ENCODE results near the gene RELL2.

RELL2 gene

DNA sequence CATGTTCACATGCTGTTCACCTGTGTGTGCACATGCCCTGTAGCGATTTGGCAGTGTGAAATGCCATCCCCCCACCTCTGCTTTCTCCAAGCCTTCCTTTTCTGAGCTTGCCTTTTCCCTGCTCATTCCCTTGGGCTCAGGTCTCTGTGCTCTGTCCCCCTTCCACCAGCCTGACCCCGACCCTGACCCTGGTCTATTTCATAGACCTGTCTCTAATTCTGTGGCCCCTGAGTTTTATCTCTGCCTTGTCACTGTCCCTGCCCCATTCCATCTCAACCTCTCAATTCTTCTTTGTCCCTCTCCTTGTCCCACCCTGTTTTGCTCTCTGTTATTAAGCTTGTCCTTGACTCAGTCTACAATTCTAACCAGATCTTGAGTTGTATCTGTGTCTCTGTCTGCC is 44.5 kb downstream of the RELL2 start:
- peak overlapping the region; percentile 85 for H3K9ac ChIP-seq (ENCODE audit: insufficient read length, low read depth)

DNA sequence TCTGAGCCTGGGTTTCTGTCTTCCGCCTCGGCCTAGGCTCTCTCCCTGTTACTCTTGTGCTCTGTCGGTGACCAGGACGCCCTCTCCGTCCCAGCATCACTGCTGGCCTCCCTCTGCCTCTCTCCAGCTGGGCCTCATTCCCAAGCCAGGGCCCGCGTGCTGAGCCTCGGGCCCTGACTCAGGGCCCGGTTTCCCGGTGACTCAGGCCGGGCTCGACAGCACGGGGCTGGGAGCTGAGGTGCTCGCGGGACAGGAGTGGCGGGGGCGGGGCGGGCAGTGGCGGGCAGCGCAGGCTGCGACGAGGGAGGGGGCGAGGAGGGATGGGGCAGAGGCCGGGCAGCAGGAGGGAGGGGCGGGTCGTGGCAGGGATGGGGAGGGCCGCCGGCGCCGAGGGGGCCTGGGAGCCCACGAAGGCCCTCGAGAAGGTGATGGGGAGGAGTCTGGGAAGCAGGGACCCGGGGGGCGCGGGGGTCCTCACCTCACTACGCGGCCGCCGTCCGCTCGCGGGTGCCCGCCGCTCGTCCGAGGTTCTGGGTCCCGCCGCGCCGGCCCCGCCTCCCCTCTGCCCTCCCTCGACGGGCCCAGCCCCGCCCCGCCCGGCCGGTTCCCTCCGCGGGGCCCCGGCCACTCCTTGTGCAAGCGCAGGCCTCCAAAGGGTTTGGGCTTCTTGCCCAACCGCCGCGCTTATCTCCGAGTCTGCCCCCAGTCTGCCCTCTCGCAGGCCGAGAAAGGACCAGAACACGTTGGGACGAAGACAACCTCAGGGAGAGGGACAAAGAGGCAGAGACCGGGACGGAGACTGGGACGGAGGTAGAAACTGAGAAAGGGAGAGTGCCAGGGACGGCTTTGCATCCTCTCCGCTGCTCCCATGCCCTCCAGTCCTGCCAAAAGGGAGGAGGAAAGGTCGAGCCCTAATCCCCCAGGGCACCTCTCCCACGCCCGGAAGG is 45.2 kb downstream of the RELL2 start, which contains the start of gene ARAP3:
ARAP3 (minus strand) TSS at position 536 of the 947 bp plus-strand sequence. CDS start 1,744 bp downstream, outside the sequence.
- peaks cover 13% of the 10 kb centered on the region for H3K4me1 ChIP-seq (ENCODE audit: insufficient read depth, insufficient read length)
- no peaks in the 10 kb centered on the region for H3K9me3 ChIP-seq (ENCODE audit: insufficient read depth, low read length)
- no peaks in the 10 kb centered on the region for H3K27me3 ChIP-seq (ENCODE audit: insufficient read depth, insufficient read length)
- DNase-seq (ENCODE audit: low read depth, low spot score) = no peak
- peak within 1 kb of the TSS; percentile 89 for H3K9ac ChIP-seq (ENCODE audit: insufficient read length, low read depth)
- peak within 1 kb of the TSS; percentile 73 for H3K4me3 ChIP-seq (ENCODE audit: insufficient read length, low read depth)
- TF ChIP-seq YY1 (IDR thresholded peaks at IDR 0.05; ENCODE audit: insufficient read depth, insufficient read length) (no peak), ZNF274 (IDR thresholded peaks at IDR 0.05; ENCODE audit: low read depth, low read length) (no peak), SUZ12 (IDR thresholded peaks at IDR 0.05; ENCODE audit: extremely low read depth, insufficient read depth, insufficient read length) (no peak)
- peaks cover 21% of the 10 kb centered on the region for H3K36me3 ChIP-seq (ENCODE audit: insufficient read depth, insufficient read length, low read length)

More for the DNA sequence above, 44.5 kb downstream of the RELL2 start:
- Histone ChIP-seq H3K4me1 (ENCODE audit: insufficient read depth, insufficient read length) (peaks cover 13% of the 10 kb centered on the region), H3K9me3 (ENCODE audit: insufficient read depth, low read length) (no peaks in the 10 kb centered on the region), H3K27me3 (ENCODE audit: insufficient read depth, insufficient read length) (no peaks in the 10 kb centered on the region), H3K4me3 (ENCODE audit: insufficient read length, low read depth) (peak overlapping the region; percentile 56), H3K36me3 (ENCODE audit: insufficient read depth, insufficient read length, low read length) (peaks cover 21% of the 10 kb centered on the region)
- TF ChIP-seq SUZ12 (IDR thresholded peaks at IDR 0.05; ENCODE audit: extremely low read depth, insufficient read depth, insufficient read length) = no peak
- no peak for TF ChIP-seq YY1 (IDR thresholded peaks at IDR 0.05; ENCODE audit: insufficient read depth, insufficient read length)
- no peak for TF ChIP-seq ZNF274 (IDR thresholded peaks at IDR 0.05; ENCODE audit: low read depth, low read length)
- no peak for DNase-seq (ENCODE audit: low read depth, low spot score)

DNA sequence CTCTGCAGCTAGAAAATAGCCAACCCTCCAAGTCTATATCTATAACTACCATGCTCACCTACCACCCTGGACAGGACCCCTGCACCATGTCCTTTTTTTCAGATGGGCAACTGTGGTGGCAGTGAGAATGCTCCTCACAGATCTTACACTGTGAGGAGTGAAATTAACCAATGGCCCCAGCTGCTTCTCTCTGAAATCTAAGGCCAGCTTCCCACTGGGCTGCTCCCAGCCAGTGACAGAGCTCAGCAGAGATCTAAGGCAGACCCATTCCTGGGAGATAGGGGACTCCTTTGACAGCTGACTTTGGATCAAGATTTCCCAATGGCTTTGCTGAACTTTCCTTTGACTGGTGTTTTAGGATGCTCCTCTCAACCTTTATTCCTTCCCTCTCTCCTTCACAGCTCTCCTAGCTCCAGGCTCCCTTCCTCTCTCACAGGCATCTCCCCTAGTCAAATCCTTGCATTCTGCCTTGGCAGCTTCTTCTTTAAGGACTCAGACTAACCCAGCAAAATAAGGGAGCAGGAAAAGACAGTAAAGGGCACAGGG is 46.9 kb downstream of the RELL2 start:
- H3K4me1 ChIP-seq (ENCODE audit: insufficient read depth, insufficient read length) = peaks cover 16% of the 10 kb centered on the region
- TF ChIP-seq YY1 (IDR thresholded peaks at IDR 0.05; ENCODE audit: insufficient read depth, insufficient read length) (no peak), ZNF274 (IDR thresholded peaks at IDR 0.05; ENCODE audit: low read depth, low read length) (no peak)
- no peaks in the 10 kb centered on the region for H3K27me3 ChIP-seq (ENCODE audit: insufficient read depth, insufficient read length)
- H3K9me3 ChIP-seq (ENCODE audit: insufficient read depth, low read length) = no peaks in the 10 kb centered on the region
- peaks cover 12% of the 10 kb centered on the region for H3K36me3 ChIP-seq (ENCODE audit: insufficient read depth, insufficient read length, low read length)
- no peak overlapping the region for H3K9ac ChIP-seq (ENCODE audit: insufficient read length, low read depth)
- DNase-seq (ENCODE audit: low read depth, low spot score) = no peak
- H3K4me3 ChIP-seq (ENCODE audit: insufficient read length, low read depth) = no peak overlapping the region

DNA sequence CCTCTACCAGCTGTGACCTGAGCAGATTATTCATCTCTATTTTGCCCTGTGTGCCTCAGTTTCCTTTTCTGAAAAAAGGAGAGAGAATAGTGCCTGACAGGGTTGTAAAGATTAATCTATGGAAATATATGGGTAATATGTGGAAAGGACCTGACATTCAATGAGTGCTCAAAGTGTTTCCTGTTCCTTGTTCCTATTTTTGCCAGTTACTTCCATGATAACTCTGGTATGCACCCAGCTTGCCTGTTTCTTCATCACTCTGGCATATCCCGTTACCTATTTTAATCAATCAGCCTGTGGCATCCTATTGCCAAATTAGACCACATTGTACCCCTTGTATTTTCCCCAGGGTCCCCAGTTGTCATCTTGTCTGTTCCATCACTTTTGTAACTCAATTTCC is 48.8 kb downstream of the RELL2 start:
- Histone ChIP-seq H3K36me3 (ENCODE audit: insufficient read depth, insufficient read length, low read length) (no peaks in the 10 kb centered on the region), H3K4me1 (ENCODE audit: insufficient read depth, insufficient read length) (peaks cover 16% of the 10 kb centered on the region), H3K27me3 (ENCODE audit: insufficient read depth, insufficient read length) (no peaks in the 10 kb centered on the region), H3K9me3 (ENCODE audit: insufficient read depth, low read length) (no peaks in the 10 kb centered on the region), H3K4me3 (ENCODE audit: insufficient read length, low read depth) (no peak overlapping the region), H3K9ac (ENCODE audit: insufficient read length, low read depth) (no peak overlapping the region)
- TF ChIP-seq SUZ12 (IDR thresholded peaks at IDR 0.05; ENCODE audit: extremely low read depth, insufficient read depth, insufficient read length) (no peak), ZNF274 (IDR thresholded peaks at IDR 0.05; ENCODE audit: low read depth, low read length) (no peak), YY1 (IDR thresholded peaks at IDR 0.05; ENCODE audit: insufficient read depth, insufficient read length) (no peak)
- DNase-seq (ENCODE audit: low read depth, low spot score) = no peak

DNA sequence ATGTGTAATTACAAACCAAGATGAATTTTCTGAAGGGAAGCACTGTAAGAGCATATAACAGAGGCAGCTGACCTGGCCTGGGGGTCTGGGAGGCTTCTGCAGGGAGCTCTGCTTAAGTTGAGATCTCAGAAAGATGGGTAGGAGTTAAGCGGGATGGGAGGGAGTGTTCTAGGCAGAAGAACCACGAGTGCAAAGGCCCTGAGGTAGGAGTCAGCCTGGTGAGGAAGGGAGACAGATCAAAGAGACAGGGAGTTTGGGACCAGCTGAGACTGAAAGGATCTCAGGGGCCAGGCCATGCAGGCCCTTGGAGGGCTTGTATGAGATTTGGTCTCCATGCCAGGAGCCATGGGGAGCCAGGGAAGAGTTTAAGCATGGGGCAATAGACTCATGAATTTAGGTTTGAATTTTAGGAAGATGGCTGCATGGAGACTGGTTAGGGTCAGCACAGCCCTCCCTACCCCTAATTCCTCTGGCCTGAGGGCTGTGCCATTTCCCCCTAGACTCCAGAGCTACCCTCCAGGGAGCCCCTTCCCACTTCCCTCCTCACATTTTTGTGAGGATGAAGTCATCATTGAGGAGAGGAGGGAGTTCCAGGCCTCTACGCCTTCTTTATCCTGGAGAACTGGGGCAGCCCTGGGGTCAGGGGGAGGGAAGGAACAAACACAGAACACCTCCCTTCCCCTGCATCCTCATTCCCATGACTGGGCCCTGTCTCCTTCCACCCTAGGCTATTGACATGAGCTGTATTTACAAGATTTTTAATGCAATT is 50.0 kb downstream of the RELL2 start:
- Histone ChIP-seq H3K9me3 (ENCODE audit: insufficient read depth, low read length) (no peaks in the 10 kb centered on the region), H3K27me3 (ENCODE audit: insufficient read depth, insufficient read length) (peaks cover 11% of the 10 kb centered on the region), H3K4me1 (ENCODE audit: insufficient read depth, insufficient read length) (peaks cover 10% of the 10 kb centered on the region), H3K4me3 (ENCODE audit: insufficient read length, low read depth) (no peak overlapping the region), H3K36me3 (ENCODE audit: insufficient read depth, insufficient read length, low read length) (no peaks in the 10 kb centered on the region), H3K9ac (ENCODE audit: insufficient read length, low read depth) (no peak overlapping the region)
- TF ChIP-seq ZNF274 (IDR thresholded peaks at IDR 0.05; ENCODE audit: low read depth, low read length) (no peak), SUZ12 (IDR thresholded peaks at IDR 0.05; ENCODE audit: extremely low read depth, insufficient read depth, insufficient read length) (no peak)
- DNase-seq (ENCODE audit: low read depth, low spot score) = peak; percentile 68

All from NT2/D1 (cell line).